Breast epithelium (tissue), 4 donors: ENCODE measurements around the gene XPO5. TPM values are rescaled to one million over a fixed set of nuclear protein-coding genes. Genes with fewer than 3 reads are reported as not detected.

Experiments
- DNase-seq, 2 donors: peaks; one replicate each; pipeline ENCODE4 v3.0.0-alpha.2; 2019; ENCODE audit warnings: low spot score in 2 of 2
- H3K27ac ChIP-seq, 2 donors: fragments of 200-600 bp; sonication (generic) in 1 of 2; one replicate each; pipeline ENCODE4 v1.5.1; 2016 to 2019; ENCODE audit warnings: mild to moderate bottlenecking in 1 of 2
- H3K27me3 ChIP-seq, 2 donors: fragments of 200-600 bp; sonication (generic) in 1 of 2; one replicate each; pipeline versions ENCODE4 v1.5.1 to v1.6.0; 2017 to 2019; ENCODE audit warnings: control low read depth in 1 of 2, mild to moderate bottlenecking in 1 of 2
- H3K36me3 ChIP-seq: fragments of 200-600 bp; one replicate; pipeline ENCODE4 v1.5.1; 2019
- H3K4me1 ChIP-seq, 2 donors: fragments of 200-600 bp; sonication (generic); one replicate each; pipeline ENCODE4 v1.5.1; 2016 to 2019; ENCODE audit warnings: control low read depth in 1 of 2
- H3K4me3 ChIP-seq, 3 donors: fragments of 200-600 bp; sonication (generic); 1 replicate in 2 of 3; 2 replicates in 1 of 3; pipeline ENCODE4 v1.5.1; 2016 to 2019; ENCODE audit warnings: mild to moderate bottlenecking in 3 of 3, moderate library complexity in 2 of 3
- H3K9me3 ChIP-seq, 2 donors: fragments of 200-600 bp; sonication (generic) in 1 of 2; one replicate each; pipeline ENCODE4 v1.5.1; 2016 to 2019; ENCODE audit warnings: control low read depth in 1 of 2
- CTCF ChIP-seq, 3 donors: fragments of 450-650 bp; IDR thresholded peaks; one replicate each; pipeline ENCODE4 v1.5.1; 2016 to 2017; ENCODE audit warnings: antibody characterized with exemption in 3 of 3, mild to moderate bottlenecking in 3 of 3, moderate library complexity in 3 of 3
- POLR2A ChIP-seq: fragments of 450-650 bp; IDR thresholded peaks from one replicate; pipeline ENCODE4 v1.6.1; 2016; ENCODE audit warnings: antibody characterized with exemption, mild to moderate bottlenecking, moderate library complexity
- POLR2AphosphoS5 ChIP-seq, 3 donors: sonication (generic); formaldehyde crosslinking; IDR thresholded peaks; one replicate each; pipeline ENCODE4 v1.6.1; 2017; ENCODE audit warnings: antibody characterized with exemption in 3 of 3
- intact Hi-C: fragments of 100-400 bp; cut with DNase I; formaldehyde crosslinking; loops from one replicate; pipeline ENCODE4 v1.15.1; 2023; ENCODE audit warnings: low total_unique reads
- total RNA-seq, 3 donors: library from RNA; depleted of rRNA; stranded (reverse); fragments of >200 nt; gene quantifications; one replicate each; pipeline ENCODE4 v1.1.0, GENCODE V29; 2016

The XPO5 gene
- total RNA-seq = 10 to 100 TPM; 16.5 to 28.8 (median 27.2) TPM

- DNase-seq = peak; percentile 86 to 89
- intact Hi-C loops = no loop called here
- TF ChIP-seq CTCF (IDR thresholded peaks at IDR 0.05) (peak in 1 of 3 donors; percentile 13), POLR2AphosphoS5 (IDR thresholded peaks at IDR 0.05) (peak; percentile 46 to 81 (median 61)), POLR2A (peak; percentile 60)
- H3K4me1 ChIP-seq = peaks cover 4 to 11% of the 10 kb centered on the region in 2 donors
- no peaks in the 10 kb centered on the region for H3K27me3 ChIP-seq
- H3K36me3 ChIP-seq = peaks cover 1% of the 10 kb centered on the region
- peak within 1 kb of the TSS; percentile 86 to 92 (median 87) for H3K4me3 ChIP-seq
- H3K9me3 ChIP-seq = no peaks in the 10 kb centered on the region
- peak within 1 kb of the TSS; percentile 62 to 78 for H3K27ac ChIP-seq
Observed at GRCh38 chr6:43575772-43576551, at the start of gene XPO5, which contains the start of gene POLH. XPO5 (minus strand) TSS chr6:43576038; CDS start chr6:43575864, 174 bp downstream. POLH (plus strand) TSS chr6:43576185; CDS start chr6:43582320, 6,135 bp downstream.

- no peak for DNase-seq
- no peak overlapping the region for H3K4me3 ChIP-seq
- H3K27ac ChIP-seq = no peak overlapping the region
- peaks cover 4% of the 10 kb centered on the region in 2 donors for H3K4me1 ChIP-seq
- no peaks in the 10 kb centered on the region for H3K9me3 ChIP-seq
- H3K36me3 ChIP-seq = no peaks in the 10 kb centered on the region
- intact Hi-C loops = no loop called here
- H3K27me3 ChIP-seq = no peaks in the 10 kb centered on the region
- TF ChIP-seq POLR2AphosphoS5 (IDR thresholded peaks at IDR 0.05) (no peak), CTCF (IDR thresholded peaks at IDR 0.05) (no peak), POLR2A (no peak)
Observed at GRCh38 chr6:43625393-43625992, 49.7 kb upstream of the XPO5 start.

GRCh38 chr6:43624786-43625288, 49.0 kb upstream of the XPO5 start:
- H3K36me3 ChIP-seq = no peaks in the 10 kb centered on the region
- intact Hi-C loops = no loop called here
- no peak for DNase-seq

GRCh38 chr6:43623880-43624785, 48.3 kb upstream of the XPO5 start:
- DNase-seq = no peak

More at GRCh38 chr6:43624786-43625288, 49.0 kb upstream of the XPO5 start:
- H3K4me3 ChIP-seq = no peak overlapping the region
- peaks cover 4% of the 10 kb centered on the region in 2 donors for H3K4me1 ChIP-seq
- H3K9me3 ChIP-seq = no peaks in the 10 kb centered on the region
- H3K27ac ChIP-seq = no peak overlapping the region
- TF ChIP-seq CTCF (IDR thresholded peaks at IDR 0.05) (no peak), POLR2AphosphoS5 (IDR thresholded peaks at IDR 0.05) (no peak), POLR2A (no peak)
- H3K27me3 ChIP-seq = no peaks in the 10 kb centered on the region

More at GRCh38 chr6:43623880-43624785, 48.3 kb upstream of the XPO5 start:
- TF ChIP-seq CTCF (IDR thresholded peaks at IDR 0.05) (no peak), POLR2AphosphoS5 (IDR thresholded peaks at IDR 0.05) (no peak), POLR2A (no peak)
- H3K4me3 ChIP-seq = no peak overlapping the region
- peaks cover 4% of the 10 kb centered on the region in 2 donors for H3K4me1 ChIP-seq
- no peak overlapping the region for H3K27ac ChIP-seq
- H3K36me3 ChIP-seq = no peaks in the 10 kb centered on the region
- no peaks in the 10 kb centered on the region for H3K27me3 ChIP-seq
- intact Hi-C loops = no loop called here
- H3K9me3 ChIP-seq = no peaks in the 10 kb centered on the region
